Activated CD4-positive, alpha-beta T cell treated with anti-CD3 and anti-CD28 coated beads, Interleukin-2, amount 10 ng/mL, durations not matched to agents 7 days and 5 days (primary cell): Measurements from ENCODE around the gene CASZ1. TPM values are rescaled to one million over a fixed set of nuclear protein-coding genes. Genes with fewer than 3 reads are reported as not detected.
A peak's percentile ranks its signal among the peaks of the same experiment; 100 is the strongest.

Source experiments
- CTCF ChIA-PET: fragments of 350-600 bp; sonication (Branson Sonifier 250); formaldehyde crosslinking; loops from one replicate; lab custom pipeline; 2021; ENCODE audit warnings: antibody characterized with exemption; lab: Charles Lee
- POLR2A ChIA-PET: fragments of 350-600 bp; sonication (Branson Sonifier 250); formaldehyde crosslinking; loops from one replicate; lab custom pipeline; 2021; ENCODE audit warnings: antibody characterized with exemption; lab: Charles Lee
- DNase-seq: peaks from one replicate; pipeline ENCODE4 v3.0.0-alpha.2; 2020
- H3K27ac Mint-ChIP-seq: one replicate; pipeline ENCODE4 v1.8.0; 2021; ENCODE audit warnings: mild to moderate bottlenecking, moderate library complexity, mixed read lengths
- H3K27me3 Mint-ChIP-seq: one replicate; pipeline ENCODE4 v1.8.0; 2021; ENCODE audit warnings: mixed read lengths
- H3K36me3 Mint-ChIP-seq: one replicate; pipeline ENCODE4 v1.8.0; 2021; ENCODE audit warnings: low read depth, mixed read lengths
- H3K4me1 Mint-ChIP-seq: one replicate; pipeline ENCODE4 v1.8.0; 2021; ENCODE audit warnings: mixed read lengths
- H3K4me3 Mint-ChIP-seq: one replicate; pipeline ENCODE4 v1.8.0; 2021; ENCODE audit warnings: mild to moderate bottlenecking, moderate library complexity, mixed read lengths
- H3K9me3 Mint-ChIP-seq: one replicate; pipeline ENCODE4 v1.8.0; 2021; ENCODE audit warnings: mixed read lengths
- total RNA-seq, 2 experiments: library from RNA; stranded (reverse); gene quantifications; one replicate each; pipeline ENCODE4 v1.2.3, GENCODE V29; 2021

The CASZ1 gene
- total RNA-seq, 2 experiments from 2014 or later, result 7.6 to 9.8 TPM

DNA sequence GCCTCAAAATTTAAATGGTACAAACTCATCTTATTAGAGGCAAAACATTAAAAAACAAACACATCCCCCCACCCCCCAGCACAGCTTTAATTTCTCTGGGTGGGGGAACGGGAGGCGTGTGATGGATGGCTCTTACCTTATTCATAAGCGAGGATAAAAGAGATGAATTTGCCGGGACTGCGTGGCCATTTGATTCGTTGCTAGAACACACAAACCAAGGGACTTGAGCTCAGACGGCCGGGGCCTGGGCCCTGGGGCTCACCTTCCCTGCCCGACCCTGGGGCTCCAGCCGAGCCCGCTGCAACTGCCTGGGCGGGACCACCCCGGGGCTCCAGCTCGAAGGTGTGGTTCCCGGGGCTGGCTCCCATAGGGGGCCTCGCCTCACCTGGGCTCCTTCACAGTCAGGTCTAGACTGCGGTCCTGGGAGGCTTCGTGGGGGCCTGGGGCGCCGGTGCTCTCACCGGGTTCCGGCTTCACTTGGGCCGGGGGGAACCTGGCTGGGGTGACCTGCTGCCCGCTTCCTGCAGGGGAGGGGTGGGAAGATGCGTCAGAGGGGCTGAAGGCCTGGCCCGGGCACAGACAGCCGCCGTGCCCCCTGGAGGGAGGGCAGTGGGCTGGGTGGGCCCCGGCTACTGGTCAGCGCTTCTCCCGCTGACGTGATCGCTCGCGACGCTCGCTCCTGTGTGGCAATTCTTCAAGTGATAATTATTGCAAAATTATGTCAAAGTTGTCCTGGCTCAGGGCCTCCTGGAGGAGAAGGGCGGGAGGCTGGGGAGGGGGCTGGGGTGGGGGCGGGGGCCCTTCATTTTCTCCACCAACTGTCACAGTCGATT is 145.7 kb downstream of the CASZ1 start:
- ChIA-PET CTCF (no interaction called here), POLR2A (no interaction called here)
- H3K36me3 Mint-ChIP-seq, result no peaks in the 10 kb centered on the region
- H3K4me3 Mint-ChIP-seq, result no peak overlapping the region
- no peaks in the 10 kb centered on the region for H3K9me3 Mint-ChIP-seq
- DNase-seq, result no peak
- H3K27me3 Mint-ChIP-seq, result no peaks in the 10 kb centered on the region
- no peaks in the 10 kb centered on the region for H3K4me1 Mint-ChIP-seq
- no peak overlapping the region for H3K27ac Mint-ChIP-seq

DNA sequence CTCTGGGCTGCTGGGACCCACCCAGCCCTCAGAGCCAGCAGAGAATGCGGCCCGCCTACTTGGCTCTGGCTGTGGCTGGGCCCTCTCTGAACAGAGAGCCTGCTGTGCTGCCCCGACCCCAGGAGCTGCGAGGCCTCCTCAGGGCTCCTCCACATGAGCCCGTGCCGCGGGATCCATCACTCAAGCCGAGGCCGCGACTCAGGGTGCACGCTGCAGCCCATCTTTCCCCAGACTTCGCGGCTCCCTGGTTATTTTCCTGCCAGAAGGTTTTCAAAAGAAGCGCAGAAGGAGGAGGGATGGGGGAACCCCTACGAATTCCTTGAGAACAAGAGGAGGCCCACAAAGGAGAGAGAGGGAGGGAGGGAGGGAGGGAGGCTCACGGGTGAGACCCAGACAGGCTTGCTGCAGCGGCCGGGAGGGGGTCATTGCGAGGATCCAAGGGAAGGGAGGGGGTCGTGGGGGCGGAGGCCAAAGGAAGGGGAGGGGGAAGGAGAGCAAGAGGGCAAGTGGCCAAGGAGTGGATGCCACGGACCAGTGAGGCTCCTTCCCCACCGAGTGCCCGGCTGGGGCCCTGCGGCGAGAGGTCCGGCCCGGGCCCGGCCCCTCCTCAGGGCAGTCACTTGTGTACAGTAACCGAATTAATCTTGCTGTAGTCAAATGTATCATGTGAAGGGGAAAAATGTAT is 146.8 kb downstream of the CASZ1 start:
- Mint-ChIP-seq H3K9me3 (no peaks in the 10 kb centered on the region), H3K27ac (no peak overlapping the region), H3K4me3 (no peak overlapping the region), H3K4me1 (no peaks in the 10 kb centered on the region), H3K27me3 (no peaks in the 10 kb centered on the region), H3K36me3 (no peaks in the 10 kb centered on the region)
- DNase-seq, result no peak
- ChIA-PET POLR2A (no interaction called here), CTCF (interaction anchor here (0.6 kb wide), 1 partner anchor 316 kb away, joined by 4 read pairs; no protein-coding TSS in a partner anchor)

GRCh38 chr1:10648689-10649516 is 147.5 kb downstream of the CASZ1 start:
- H3K4me3 Mint-ChIP-seq, result no peak overlapping the region
- no peak overlapping the region for H3K27ac Mint-ChIP-seq
- no peak for DNase-seq
- CTCF ChIA-PET, result interaction anchor here (0.6 kb wide), 1 partner anchor 316 kb away, joined by 4 read pairs; no protein-coding TSS in a partner anchor
- POLR2A ChIA-PET, result no interaction called here
- no peaks in the 10 kb centered on the region for H3K4me1 Mint-ChIP-seq
- no peaks in the 10 kb centered on the region for H3K36me3 Mint-ChIP-seq
- no peaks in the 10 kb centered on the region for H3K27me3 Mint-ChIP-seq
- H3K9me3 Mint-ChIP-seq, result no peaks in the 10 kb centered on the region

GRCh38 chr1:10647414-10648170 is 148.9 kb downstream of the CASZ1 start:
- CTCF ChIA-PET, result interaction anchor here (0.5 kb wide), 1 partner anchor 59 kb away, joined by 4 read pairs; no protein-coding TSS in a partner anchor
- POLR2A ChIA-PET, result no interaction called here
- Mint-ChIP-seq H3K27me3 (no peaks in the 10 kb centered on the region), H3K36me3 (no peaks in the 10 kb centered on the region), H3K9me3 (no peaks in the 10 kb centered on the region), H3K4me1 (no peaks in the 10 kb centered on the region), H3K4me3 (no peak overlapping the region), H3K27ac (no peak overlapping the region)
- no peak for DNase-seq

DNA sequence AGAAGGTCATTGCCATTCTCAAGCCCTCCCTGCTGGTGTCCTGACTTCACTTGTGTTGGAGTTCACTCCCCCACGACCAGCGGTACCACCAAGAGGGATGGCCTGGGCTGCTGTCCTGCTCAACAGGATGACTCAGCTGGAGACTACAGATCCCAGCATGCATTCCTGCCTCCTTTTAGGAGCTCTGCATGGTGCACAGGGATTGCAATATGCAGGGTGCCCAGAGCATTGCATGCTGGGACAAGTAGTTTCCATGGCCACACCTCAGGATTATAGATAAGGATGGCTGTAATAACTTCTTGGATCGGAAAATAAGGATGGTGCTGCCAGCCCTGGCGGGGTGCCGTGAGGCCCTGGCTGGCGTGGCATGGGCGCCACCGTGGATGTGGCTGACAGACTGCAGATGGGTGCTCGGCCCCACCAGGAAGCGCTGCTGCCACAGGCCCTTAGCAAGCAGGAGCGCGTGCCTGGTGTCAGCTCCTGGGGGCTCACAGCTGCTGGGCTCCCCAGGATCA is 150.0 kb downstream of the CASZ1 start:
- CTCF ChIA-PET, result no interaction called here
- no peak for DNase-seq

GRCh38 chr1:10644307-10645128 is 151.9 kb downstream of the CASZ1 start:
- Mint-ChIP-seq H3K4me1 (no peaks in the 10 kb centered on the region), H3K36me3 (no peaks in the 10 kb centered on the region), H3K4me3 (no peak overlapping the region), H3K27ac (peak overlapping the region; percentile 66), H3K9me3 (no peaks in the 10 kb centered on the region), H3K27me3 (no peaks in the 10 kb centered on the region)
- DNase-seq, result no peak
- CTCF ChIA-PET, result interaction anchor here (0.5 kb wide), 1 partner anchor 124 kb away, joined by 3 read pairs; no protein-coding TSS in a partner anchor
- POLR2A ChIA-PET, result no interaction called here

More for the DNA sequence above, 150.0 kb downstream of the CASZ1 start:
- no peaks in the 10 kb centered on the region for H3K27me3 Mint-ChIP-seq
- no peaks in the 10 kb centered on the region for H3K36me3 Mint-ChIP-seq
- POLR2A ChIA-PET, result no interaction called here
- no peak overlapping the region for H3K27ac Mint-ChIP-seq
- H3K9me3 Mint-ChIP-seq, result no peaks in the 10 kb centered on the region
- no peak overlapping the region for H3K4me3 Mint-ChIP-seq
- no peaks in the 10 kb centered on the region for H3K4me1 Mint-ChIP-seq

DNA sequence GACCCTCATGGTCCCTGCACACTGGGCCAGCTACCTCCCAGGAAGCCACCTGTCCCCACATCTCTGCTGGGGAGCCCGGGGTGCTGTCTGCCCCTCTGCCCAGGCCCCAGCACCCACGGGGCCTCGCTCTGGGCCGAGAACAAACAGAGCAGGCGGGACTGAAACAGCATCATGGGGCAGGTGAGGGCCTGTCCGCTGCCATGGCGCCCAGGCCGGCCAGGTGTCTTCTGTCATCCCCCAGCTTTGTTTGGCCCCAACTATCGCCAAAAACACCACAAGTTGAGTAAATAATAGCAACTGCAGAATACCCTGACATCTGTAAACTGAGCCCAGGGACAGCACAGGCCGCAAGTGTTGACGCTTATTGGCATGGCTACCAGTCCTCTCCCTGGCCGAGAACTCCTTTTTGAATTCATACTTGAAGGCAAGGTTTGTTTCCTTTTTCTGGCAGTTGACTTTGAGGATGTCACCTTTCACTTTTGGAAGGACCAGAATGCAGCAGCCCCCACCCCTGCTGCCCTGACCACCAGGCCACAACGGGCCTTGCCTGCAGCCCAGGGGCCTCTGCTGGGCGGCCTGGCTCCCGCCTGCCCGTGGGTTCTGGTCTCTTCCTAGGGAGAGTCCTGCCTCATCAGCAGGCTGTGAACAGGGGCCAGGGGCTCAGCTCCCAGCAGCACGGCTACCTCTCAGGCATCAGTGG is 152.7 kb downstream of the CASZ1 start:
- POLR2A ChIA-PET, result no interaction called here
- DNase-seq, result no peak
- H3K9me3 Mint-ChIP-seq, result no peaks in the 10 kb centered on the region
- H3K4me3 Mint-ChIP-seq, result no peak overlapping the region
- CTCF ChIA-PET, result no interaction called here
- H3K4me1 Mint-ChIP-seq, result no peaks in the 10 kb centered on the region
- H3K27me3 Mint-ChIP-seq, result no peaks in the 10 kb centered on the region
- no peaks in the 10 kb centered on the region for H3K36me3 Mint-ChIP-seq
- H3K27ac Mint-ChIP-seq, result peak overlapping the region; percentile 66

DNA sequence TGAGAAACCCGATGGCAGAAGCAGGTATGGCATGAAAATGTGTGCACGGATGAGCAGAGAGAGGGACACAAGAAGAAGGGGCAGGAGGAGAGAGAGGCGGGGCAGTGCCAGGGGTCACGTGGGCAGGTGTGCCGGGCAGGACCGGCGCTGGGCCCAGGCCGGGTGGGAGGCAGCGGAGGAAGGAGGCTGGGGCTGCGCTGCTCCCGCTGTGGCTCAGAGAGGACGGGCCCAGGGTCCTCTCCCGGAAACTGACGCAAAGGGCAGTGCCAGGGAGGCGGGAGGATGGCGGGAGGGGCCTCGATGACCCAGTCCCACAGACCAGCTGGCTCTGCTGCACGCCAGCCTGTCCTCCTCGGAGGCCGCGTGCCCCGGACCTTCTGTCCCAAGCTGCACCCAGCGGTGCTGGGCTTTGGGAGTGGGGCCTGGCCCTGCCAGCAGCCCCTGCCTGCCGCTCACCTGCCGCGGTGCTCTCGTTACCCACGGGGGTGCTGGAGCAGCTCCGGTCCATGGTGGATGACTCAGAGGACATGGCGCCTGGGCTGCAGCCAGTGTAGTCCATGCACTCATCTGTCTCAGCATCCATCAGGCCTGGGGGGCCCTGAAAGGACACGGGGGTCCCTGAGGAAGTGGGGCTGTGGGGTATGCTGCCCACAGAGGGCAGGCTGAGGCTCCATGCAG is 153.9 kb downstream of the CASZ1 start:
- no peak for DNase-seq
- ChIA-PET CTCF (no interaction called here), POLR2A (no interaction called here)
- Mint-ChIP-seq H3K27me3 (peaks cover 5% of the 10 kb centered on the region), H3K36me3 (no peaks in the 10 kb centered on the region), H3K4me3 (no peak overlapping the region), H3K4me1 (no peaks in the 10 kb centered on the region), H3K27ac (no peak overlapping the region), H3K9me3 (no peaks in the 10 kb centered on the region)

- Mint-ChIP-seq H3K27ac (no peak overlapping the region), H3K27me3 (peaks cover 7% of the 10 kb centered on the region), H3K36me3 (no peaks in the 10 kb centered on the region), H3K9me3 (no peaks in the 10 kb centered on the region), H3K4me1 (no peaks in the 10 kb centered on the region), H3K4me3 (no peak overlapping the region)
- no peak for DNase-seq
- ChIA-PET CTCF (no interaction called here), POLR2A (no interaction called here)
Observed at GRCh38 chr1:10641976-10642375, 154.5 kb downstream of the CASZ1 start.

DNA sequence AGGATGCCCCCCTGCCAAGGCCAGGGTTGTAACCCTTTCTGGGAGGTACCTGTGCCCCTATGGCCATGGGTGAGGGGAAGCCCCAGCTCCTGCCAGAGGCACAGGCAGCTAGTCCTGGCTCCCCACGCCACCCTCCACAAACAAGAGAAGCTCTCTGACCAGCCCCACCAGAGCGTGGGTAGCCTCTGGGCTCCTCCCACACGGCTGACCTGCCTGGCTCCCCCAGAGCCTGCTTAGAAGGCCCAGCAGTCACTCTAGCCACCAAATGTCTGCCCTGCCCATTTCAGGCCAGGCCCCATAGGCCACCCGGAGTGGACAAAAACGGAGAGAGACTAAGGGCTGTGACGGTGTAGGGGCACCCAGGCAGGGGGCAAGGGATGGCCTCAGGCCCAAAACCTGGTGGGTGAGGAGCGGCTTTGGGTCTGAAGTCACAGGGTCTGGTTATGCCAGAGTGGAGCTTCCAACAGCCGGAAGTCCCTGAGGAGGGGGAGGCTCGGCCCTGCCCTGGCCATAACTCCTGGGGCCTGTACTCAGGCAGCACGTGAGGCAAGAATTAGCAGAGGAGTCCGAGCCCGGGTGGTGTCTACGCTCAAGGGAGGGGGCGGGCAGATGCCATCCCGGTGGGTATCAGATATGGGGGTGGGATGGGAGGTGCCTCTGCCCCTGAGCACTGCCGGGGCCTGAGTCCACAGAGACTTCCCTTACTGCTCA is 155.4 kb downstream of the CASZ1 start:
- H3K27me3 Mint-ChIP-seq, result peaks cover 7% of the 10 kb centered on the region
- H3K27ac Mint-ChIP-seq, result no peak overlapping the region
- H3K4me3 Mint-ChIP-seq, result no peak overlapping the region
- H3K4me1 Mint-ChIP-seq, result no peaks in the 10 kb centered on the region
- ChIA-PET POLR2A (no interaction called here), CTCF (interaction anchor here (0.6 kb wide), 1 partner anchor 389 kb away, joined by 3 read pairs; no protein-coding TSS in a partner anchor)
- no peaks in the 10 kb centered on the region for H3K36me3 Mint-ChIP-seq
- DNase-seq, result no peak
- no peaks in the 10 kb centered on the region for H3K9me3 Mint-ChIP-seq
